Psoas muscle (tissue), 8 donors: ENCODE data around the gene TGM6. TPM values are rescaled to one million over a fixed set of nuclear protein-coding genes. Genes with fewer than 3 reads are reported as not detected.

ENCODE experiments used
- ATAC-seq, 4 donors: fragments of 200-7000 bp; cut with Tn5 transposase; one replicate each; pipeline ENCODE4 v1.9.1; 2020; ENCODE audit warnings: moderate library complexity in 3 of 4, mild to moderate bottlenecking in 2 of 4
- DNase-seq, 2 donors: peaks; one replicate each; pipeline ENCODE4 v3.0.0-alpha.2; 2020
- H3K27ac ChIP-seq: fragments of 200-600 bp; one replicate; pipeline ENCODE4 v1.8.0; 2022
- H3K27me3 ChIP-seq, 3 donors: fragments of 200-600 bp in 1 of 3; one replicate each; pipeline versions ENCODE4 v1.6.1 to v1.8.0; 2013 to 2022; ENCODE audit warnings: low read length in 2 of 3, mild to moderate bottlenecking in 2 of 3, moderate library complexity in 1 of 3; ENCODE audit not compliant: insufficient read depth in 3 of 3
- H3K36me3 ChIP-seq, 2 donors: fragments of 200-600 bp in 1 of 2; one replicate each; pipeline versions ENCODE4 v1.6.1 to v1.8.0; 2013 to 2022; ENCODE audit warnings: low read depth in 1 of 2, mild to moderate bottlenecking in 1 of 2, moderate library complexity in 1 of 2; ENCODE audit not compliant: insufficient read depth in 1 of 2
- H3K4me1 ChIP-seq: fragments of 200-600 bp; one replicate; pipeline ENCODE4 v1.8.0; 2022
- H3K4me3 ChIP-seq: fragments of 200-600 bp; one replicate; pipeline ENCODE4 v1.8.0; 2022; ENCODE audit warnings: mild to moderate bottlenecking
- H3K9me3 ChIP-seq: fragments of 200-600 bp; one replicate; pipeline ENCODE4 v1.8.0; 2022
- WGBS, 3 donors: extraction: QIAGEN DNeasy Blood & Tissue Kit; methylation state at CpG; one replicate each; pipeline versions ENCODE4 v1.1.6 to v1.1.7; 2013; 5-methylcytosine and 5-hydroxymethylcytosine counted together
- intact Hi-C, 2 donors: fragments of 100-400 bp; cut with DNase I; formaldehyde crosslinking; loops; one replicate each; pipeline versions ENCODE4 v1.11.0 to v1.14.2; 2022
- polyA plus RNA-seq, 3 donors: library from polyadenylated mRNA; stranded (reverse); fragments of 200-250 nt; gene quantifications; one replicate each; pipeline ENCODE4 v1.2.3, GENCODE V29; 2013
- total RNA-seq, 4 donors: library from RNA; stranded (reverse); fragmentation: NEBNext Ultra II Directional in 2 of 4; extraction: Animal tissue kit (Norgen Biotek cat#: 25700) in 2 of 4; gene quantifications; one replicate each; pipeline versions ENCODE4 v1.2.1 to v1.2.4, GENCODE V29; 2021 to 2023
- TF ChIP-seq, protein P1 (sequence below): fragments of 200-600 bp; IDR thresholded peaks from one replicate; pipeline ENCODE4 v1.8.0; 2022; ENCODE audit warnings: antibody characterized with exemption
- donor health status: healthy with polysubstance abuse.
- donor health status: DM: no; HTN: no; CAD: no; lungs with moderate emphysema.
- donor health status: Bipolar disorder and iron deficiency.
- donor health status: healthy.
- donor health status: DM: yes; HTN: yes; CAD: no.
- donor health status: DM: no; HTN: no; CAD: no.
- donor health status: DM: no; HTN: no; CAD: no.
- donor health status: DM: yes; HTN: yes; CAD: no.

Gene TGM6
- total and polyA plus RNA-seq, 7 donors: not detected

DNA sequence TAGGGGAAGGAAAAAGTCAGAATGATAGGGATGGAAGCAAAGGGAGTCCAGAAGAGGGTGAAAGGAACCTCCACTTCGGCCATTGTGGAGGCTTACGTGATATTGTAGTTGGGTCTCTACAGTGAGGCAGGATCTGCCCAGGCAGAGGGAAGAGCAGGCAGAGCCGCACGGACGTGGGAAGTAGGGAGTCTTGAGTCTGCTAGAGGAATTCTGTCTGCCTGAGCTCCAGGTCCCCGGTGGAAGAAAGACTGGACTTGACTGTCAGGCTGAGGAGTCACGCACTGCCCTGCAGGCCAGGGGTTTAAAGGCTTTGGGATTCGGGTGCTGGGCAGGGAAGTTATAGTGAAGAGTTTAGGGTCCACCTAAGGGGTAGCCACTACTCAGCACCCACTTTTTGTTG is 16.4 kb downstream of the TGM6 start:
- WGBS, 3 donors: 85 to 92% (median 86%) methylated on average over 8 of the region's 8 CpGs

DNA sequence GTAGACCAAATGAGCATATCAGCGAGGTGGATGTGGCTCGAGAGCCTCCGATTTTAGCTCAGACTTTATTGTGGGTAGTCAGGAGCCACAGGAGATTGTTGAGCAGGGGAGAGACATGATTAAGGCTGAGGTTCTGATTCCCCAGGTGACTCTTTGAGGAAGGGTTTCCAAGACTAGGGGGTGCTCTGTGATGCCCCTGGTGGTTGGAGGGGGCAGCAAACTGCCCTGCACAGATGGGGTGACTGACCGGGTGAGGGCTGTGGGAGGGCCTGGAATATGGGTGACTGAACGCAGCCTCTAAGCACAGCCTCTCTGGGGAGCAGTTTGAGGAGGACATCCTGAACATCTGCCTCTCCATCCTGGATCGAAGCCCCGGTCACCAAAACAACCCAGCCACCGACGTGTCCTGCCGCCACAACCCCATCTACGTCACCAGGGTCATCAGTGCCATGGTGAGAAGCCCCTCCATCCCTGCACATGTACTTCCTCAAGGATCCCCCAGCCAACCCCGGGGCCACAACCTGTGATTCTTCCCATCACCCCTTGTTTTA is 17.0 kb downstream of the TGM6 start:
- H3K27me3 ChIP-seq: peaks cover 0 to 3% (median 0%) of the 10 kb centered on the region in 3 donors
- intact Hi-C loops: no loop called here
- no peaks in the 10 kb centered on the region for H3K9me3 ChIP-seq
- ATAC-seq: no peak
- H3K36me3 ChIP-seq: no peaks in the 10 kb centered on the region
- H3K27ac ChIP-seq: no peak overlapping the region
- no peak for DNase-seq
- TF ChIP-seq, protein P1, sequence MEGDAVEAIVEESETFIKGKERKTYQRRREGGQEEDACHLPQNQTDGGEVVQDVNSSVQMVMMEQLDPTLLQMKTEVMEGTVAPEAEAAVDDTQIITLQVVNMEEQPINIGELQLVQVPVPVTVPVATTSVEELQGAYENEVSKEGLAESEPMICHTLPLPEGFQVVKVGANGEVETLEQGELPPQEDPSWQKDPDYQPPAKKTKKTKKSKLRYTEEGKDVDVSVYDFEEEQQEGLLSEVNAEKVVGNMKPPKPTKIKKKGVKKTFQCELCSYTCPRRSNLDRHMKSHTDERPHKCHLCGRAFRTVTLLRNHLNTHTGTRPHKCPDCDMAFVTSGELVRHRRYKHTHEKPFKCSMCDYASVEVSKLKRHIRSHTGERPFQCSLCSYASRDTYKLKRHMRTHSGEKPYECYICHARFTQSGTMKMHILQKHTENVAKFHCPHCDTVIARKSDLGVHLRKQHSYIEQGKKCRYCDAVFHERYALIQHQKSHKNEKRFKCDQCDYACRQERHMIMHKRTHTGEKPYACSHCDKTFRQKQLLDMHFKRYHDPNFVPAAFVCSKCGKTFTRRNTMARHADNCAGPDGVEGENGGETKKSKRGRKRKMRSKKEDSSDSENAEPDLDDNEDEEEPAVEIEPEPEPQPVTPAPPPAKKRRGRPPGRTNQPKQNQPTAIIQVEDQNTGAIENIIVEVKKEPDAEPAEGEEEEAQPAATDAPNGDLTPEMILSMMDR: no peak
- WGBS, 3 donors: 83 to 88% (median 87%) methylated on average over 12 of the region's 12 CpGs
- no peak overlapping the region for H3K4me3 ChIP-seq
- no peaks in the 10 kb centered on the region for H3K4me1 ChIP-seq

More for the DNA sequence above, 16.4 kb downstream of the TGM6 start:
- H3K4me3 ChIP-seq: no peak overlapping the region
- no peak for DNase-seq
- H3K9me3 ChIP-seq: no peaks in the 10 kb centered on the region
- intact Hi-C loops: no loop called here
- H3K4me1 ChIP-seq: no peaks in the 10 kb centered on the region
- TF ChIP-seq, protein P1: no peak
- H3K27ac ChIP-seq: no peak overlapping the region
- H3K36me3 ChIP-seq: no peaks in the 10 kb centered on the region
- ATAC-seq: no peak
- H3K27me3 ChIP-seq: peaks cover 0 to 3% (median 0%) of the 10 kb centered on the region in 3 donors

DNA sequence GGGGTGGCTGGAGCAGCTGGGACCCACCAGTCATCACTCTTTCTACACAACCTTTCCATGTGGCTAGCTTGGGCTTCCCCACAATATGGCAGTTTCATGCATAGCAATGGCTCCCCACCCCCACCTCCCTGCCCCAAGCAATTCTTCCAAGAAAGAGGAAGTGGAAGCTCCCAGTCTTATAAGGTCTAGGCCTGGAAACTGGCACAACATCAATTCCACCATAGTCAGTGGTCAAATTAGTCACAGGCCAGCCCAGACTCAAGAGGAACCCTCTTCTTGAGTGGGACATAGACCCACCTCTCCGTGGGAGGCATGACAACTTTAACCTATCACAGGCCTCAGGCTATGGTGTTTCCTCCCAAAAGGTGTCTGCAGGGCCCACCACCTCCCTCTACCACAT is 17.7 kb downstream of the TGM6 start:
- TF ChIP-seq, protein P1: no peak
- DNase-seq (no peak), ATAC-seq (no peak)
- Histone ChIP-seq H3K27ac (no peak overlapping the region), H3K9me3 (no peaks in the 10 kb centered on the region), H3K4me1 (no peaks in the 10 kb centered on the region), H3K4me3 (no peak overlapping the region), H3K36me3 (no peaks in the 10 kb centered on the region), H3K27me3 (no peaks in the 10 kb centered on the region)
- 82 to 86% (median 86%) methylated on average over 1 of the region's 1 CpG for WGBS, 3 donors
- intact Hi-C loops: no loop called here

DNA sequence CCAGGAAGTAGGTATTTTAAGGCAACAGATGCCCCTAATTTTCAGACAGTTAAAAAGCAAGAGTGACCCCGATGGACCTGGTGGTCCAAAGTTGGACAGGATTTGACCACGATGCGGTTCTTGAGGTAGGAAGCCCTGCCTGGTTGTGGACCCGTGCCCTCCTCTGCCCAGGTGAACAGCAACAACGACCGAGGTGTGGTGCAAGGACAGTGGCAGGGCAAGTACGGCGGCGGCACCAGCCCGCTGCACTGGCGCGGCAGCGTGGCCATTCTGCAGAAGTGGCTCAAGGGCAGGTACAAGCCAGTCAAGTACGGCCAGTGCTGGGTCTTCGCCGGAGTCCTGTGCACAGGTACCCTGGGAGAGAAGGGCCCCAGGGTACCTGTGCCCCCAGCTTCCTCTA is 18.7 kb downstream of the TGM6 start:
- Histone ChIP-seq H3K4me1 (no peaks in the 10 kb centered on the region), H3K4me3 (no peak overlapping the region), H3K36me3 (no peaks in the 10 kb centered on the region), H3K9me3 (no peaks in the 10 kb centered on the region), H3K27ac (no peak overlapping the region), H3K27me3 (no peaks in the 10 kb centered on the region)
- no peak for ATAC-seq
- DNase-seq: no peak
- WGBS, 3 donors: 92 to 95% (median 95%) methylated on average over 16 of the region's 16 CpGs
- TF ChIP-seq, protein P1: no peak
- intact Hi-C loops: no loop called here

DNA sequence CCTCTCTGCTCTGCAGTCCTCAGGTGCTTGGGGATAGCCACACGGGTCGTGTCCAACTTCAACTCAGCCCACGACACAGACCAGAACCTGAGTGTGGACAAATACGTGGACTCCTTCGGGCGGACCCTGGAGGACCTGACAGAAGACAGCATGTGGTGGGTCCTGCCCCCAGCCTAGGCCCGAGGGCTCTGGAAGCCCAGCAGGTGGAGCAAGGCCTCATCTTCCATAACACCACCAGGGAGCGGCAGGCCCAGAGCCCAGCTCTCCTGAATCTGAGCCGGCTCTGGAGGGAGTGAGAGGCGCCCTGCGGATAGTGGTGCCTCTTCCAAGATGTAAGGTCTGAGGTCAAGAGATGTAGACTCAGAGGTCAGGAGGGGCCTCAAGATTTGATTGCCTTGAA is 19.6 kb downstream of the TGM6 start:
- intact Hi-C loops: no loop called here
- 83 to 90% (median 86%) methylated on average over 11 of the region's 11 CpGs for WGBS, 3 donors
- Histone ChIP-seq H3K36me3 (no peaks in the 10 kb centered on the region), H3K27ac (no peak overlapping the region), H3K4me3 (no peak overlapping the region), H3K9me3 (no peaks in the 10 kb centered on the region), H3K27me3 (no peaks in the 10 kb centered on the region), H3K4me1 (no peaks in the 10 kb centered on the region)
- ATAC-seq (no peak), DNase-seq (no peak)
- TF ChIP-seq, protein P1: no peak
